GM10248 (cell line): ENCODE results near the gene LLCFC1.

Source experiments
- CTCF ChIA-PET: fragments of 300-600 bp; sonication (Branson Sonifier 250); formaldehyde crosslinking; extraction: SDS; loops from one replicate; lab custom pipeline; 2021; ENCODE audit warnings: antibody characterized with exemption; lab: Yijun Ruan, JAX
- POLR2A ChIA-PET: fragments of 350-650 bp; sonication (Branson Sonifier 250); formaldehyde crosslinking; extraction: SDS; loops from one replicate; lab custom pipeline; 2020; ENCODE audit warnings: antibody characterized with exemption; lab: Yijun Ruan, JAX
- DNase-seq: peaks from one replicate; pipeline ENCODE4 v3.0.0; 2012; ENCODE audit errors: extremely low spot score
- CTCF ChIP-seq: IDR thresholded peaks from 2 replicates; pipeline ENCODE4 v1.5.1; 2012; ENCODE audit warnings: mild to moderate bottlenecking, low read depth; ENCODE audit errors: extremely low read depth, missing control alignments, control extremely low read depth

Gene LLCFC1

GRCh38 chr7:142908921-142909890 is 30.1 kb upstream of the LLCFC1 start:
- peak; percentile 40 for DNase-seq
- CTCF ChIA-PET, result interaction anchor here (0.6 to 1.7 kb wide), 8 partner anchors 8 to 331 kb away, joined by 3 to 4 read pairs (median 3); no protein-coding TSS in a partner anchor
- POLR2A ChIA-PET, result no interaction called here
- TF ChIP-seq CTCF, result peak; percentile 21

GRCh38 chr7:142910031-142910433 is 29.3 kb upstream of the LLCFC1 start:
- no peak for TF ChIP-seq CTCF
- no peak for DNase-seq
- POLR2A ChIA-PET, result no interaction called here
- CTCF ChIA-PET, result interaction anchor here (0.6 to 1.7 kb wide), 8 partner anchors 8 to 507 kb away, joined by 3 to 4 read pairs (median 3); no protein-coding TSS in a partner anchor

- DNase-seq, result no peak
- CTCF ChIA-PET, result interaction anchor here (0.7 to 1.7 kb wide), 6 partner anchors 8 to 507 kb away, joined by 3 to 4 read pairs (median 3); no protein-coding TSS in a partner anchor
- POLR2A ChIA-PET, result no interaction called here
- TF ChIP-seq CTCF, result no peak
Observed at GRCh38 chr7:142910481-142910880, 28.8 kb upstream of the LLCFC1 start.

GRCh38 chr7:142913051-142913450 is 26.2 kb upstream of the LLCFC1 start:
- DNase-seq, result no peak
- no peak for TF ChIP-seq CTCF
- ChIA-PET CTCF (no interaction called here), POLR2A (no interaction called here)

GRCh38 chr7:142913566-142913965 is 25.7 kb upstream of the LLCFC1 start:
- TF ChIP-seq CTCF, result no peak
- no peak for DNase-seq
- ChIA-PET CTCF (no interaction called here), POLR2A (no interaction called here)

GRCh38 chr7:142914121-142914520 is 25.2 kb upstream of the LLCFC1 start:
- no peak for TF ChIP-seq CTCF
- DNase-seq, result no peak
- POLR2A ChIA-PET, result no interaction called here
- CTCF ChIA-PET, result no interaction called here
